ENCODE results near the gene ZMAT2. TPM values are rescaled to one million over a fixed set of nuclear protein-coding genes. Genes with fewer than 3 reads are reported as not detected.

Gene ZMAT2
- total RNA-seq, 1 donor = 34.2 TPM

DNA sequence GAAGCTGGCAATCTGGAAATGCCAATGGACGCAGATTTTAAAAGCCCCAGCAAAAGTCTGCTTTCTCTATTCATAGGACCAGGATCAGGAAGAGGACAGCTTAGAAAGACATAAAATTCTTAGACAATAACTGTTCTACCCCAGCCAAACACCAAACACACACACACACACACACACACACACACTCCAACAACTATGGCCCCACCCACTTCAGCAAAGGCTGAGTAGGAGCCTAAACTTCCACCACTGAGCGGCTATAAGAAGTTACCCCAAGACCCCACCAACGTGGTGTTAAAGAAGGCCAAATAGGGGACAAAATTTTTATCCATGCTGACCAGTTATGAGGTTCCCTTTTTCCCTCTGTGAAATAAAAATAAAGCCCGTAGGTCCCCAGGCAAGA, 32.9 kb downstream of the ZMAT2 start:
- H3K27me3 ChIP-seq (ENCODE audit: insufficient read depth, low read length) = peaks cover 31% of the 10 kb centered on the region
- no peaks in the 10 kb centered on the region for H3K9me3 ChIP-seq (ENCODE audit: low read depth, low read length)
- no peak overlapping the region for H3K4me3 ChIP-seq (ENCODE audit: low read length)
- H3K4me1 ChIP-seq (ENCODE audit: insufficient read depth, low read length) = no peaks in the 10 kb centered on the region

DNA sequence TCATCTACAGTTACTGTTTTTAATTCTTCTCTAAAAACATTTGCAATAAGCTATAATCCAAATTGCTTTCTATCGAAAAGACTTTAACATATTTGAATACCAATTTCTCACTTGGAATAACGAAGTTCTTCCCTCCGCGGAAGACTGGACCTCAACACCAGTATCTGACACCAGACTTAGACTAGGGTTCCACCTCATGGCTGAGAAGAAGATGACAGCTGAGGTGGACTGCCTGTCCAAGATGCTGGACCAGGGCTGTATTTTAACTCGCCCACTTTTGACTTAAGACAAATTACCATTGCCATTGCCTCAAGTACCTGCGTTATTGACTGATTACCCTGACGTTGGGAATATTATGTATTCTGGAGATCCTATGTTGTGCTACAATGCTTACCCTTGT, 34.1 kb downstream of the ZMAT2 start:
- H3K9me3 ChIP-seq (ENCODE audit: low read depth, low read length) = no peaks in the 10 kb centered on the region
- peaks cover 25% of the 10 kb centered on the region for H3K27me3 ChIP-seq (ENCODE audit: insufficient read depth, low read length)
- no peaks in the 10 kb centered on the region for H3K4me1 ChIP-seq (ENCODE audit: insufficient read depth, low read length)
- H3K4me3 ChIP-seq (ENCODE audit: low read length) = no peak overlapping the region

DNA sequence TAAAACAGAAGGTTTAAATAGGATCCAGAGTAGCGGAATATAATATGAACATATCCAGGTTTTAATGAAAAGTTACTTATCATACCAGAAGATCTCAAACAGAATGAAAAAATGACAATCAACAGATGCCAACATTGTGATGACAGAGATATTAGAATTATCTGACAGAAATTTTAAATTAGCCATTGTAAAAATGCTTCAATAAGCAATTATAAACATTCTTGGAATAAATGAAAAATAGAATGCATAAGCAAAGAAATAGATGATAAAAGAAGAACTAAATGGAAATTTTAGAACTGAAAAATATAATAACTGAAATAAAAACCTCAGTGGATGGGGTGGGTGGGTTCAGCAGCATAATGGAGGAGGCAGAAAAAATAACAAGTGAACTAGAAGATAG, 37.2 kb downstream of the ZMAT2 start:
- Histone ChIP-seq H3K4me3 (ENCODE audit: low read length) (no peak overlapping the region), H3K27me3 (ENCODE audit: insufficient read depth, low read length) (peaks cover 18% of the 10 kb centered on the region), H3K9me3 (ENCODE audit: low read depth, low read length) (no peaks in the 10 kb centered on the region), H3K4me1 (ENCODE audit: insufficient read depth, low read length) (no peaks in the 10 kb centered on the region)

DNA sequence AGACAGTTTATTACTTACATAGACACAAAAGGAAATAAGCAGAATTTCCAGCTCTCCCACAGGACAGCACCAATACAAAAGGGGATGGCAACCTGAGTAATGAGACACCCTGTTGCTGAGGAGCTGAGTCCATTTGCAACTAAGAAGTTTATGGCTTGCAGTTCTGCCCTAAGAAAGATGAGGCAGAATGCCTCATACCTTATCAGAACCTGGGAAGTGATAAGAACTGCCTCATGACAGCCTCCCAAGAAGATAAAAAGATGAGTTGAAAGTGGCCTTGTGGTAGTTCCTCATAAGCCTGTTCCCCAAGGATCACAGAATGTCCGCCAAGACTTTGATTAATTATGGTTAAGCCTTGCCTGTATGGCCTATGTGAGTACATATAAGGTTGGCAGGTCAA, 41.7 kb downstream of the ZMAT2 start:
- no peak overlapping the region for H3K4me3 ChIP-seq (ENCODE audit: low read length)
- H3K9me3 ChIP-seq (ENCODE audit: low read depth, low read length) = no peaks in the 10 kb centered on the region
- H3K27me3 ChIP-seq (ENCODE audit: insufficient read depth, low read length) = peaks cover 4% of the 10 kb centered on the region
- no peaks in the 10 kb centered on the region for H3K4me1 ChIP-seq (ENCODE audit: insufficient read depth, low read length)

DNA sequence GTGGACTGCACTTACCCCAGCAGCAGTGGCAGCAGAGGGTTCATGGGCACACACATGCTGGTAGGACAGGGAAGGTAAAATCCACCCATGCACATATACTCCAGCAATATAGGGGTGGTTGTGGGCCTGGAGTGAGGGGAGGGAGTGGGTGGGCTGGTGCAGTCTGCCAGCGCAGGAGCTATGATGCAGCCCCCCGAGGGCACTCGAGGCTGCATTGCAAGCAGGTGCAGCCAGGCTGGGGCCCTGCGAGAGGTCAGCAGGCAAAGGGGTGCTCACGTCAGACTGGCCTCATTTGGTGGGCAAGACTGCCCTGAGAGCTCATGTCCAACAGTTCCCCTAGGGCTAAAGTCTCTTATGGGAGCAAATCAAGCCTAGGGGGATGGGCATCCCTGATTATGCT, 53.3 kb downstream of the ZMAT2 start:
- Histone ChIP-seq H3K4me1 (ENCODE audit: insufficient read depth, low read length) (no peaks in the 10 kb centered on the region), H3K27me3 (ENCODE audit: insufficient read depth, low read length) (peaks cover 3% of the 10 kb centered on the region), H3K9me3 (ENCODE audit: low read depth, low read length) (peaks cover 29% of the 10 kb centered on the region), H3K4me3 (ENCODE audit: low read length) (no peak overlapping the region)

Other genes with a start within 250 kb of the ZMAT2 start
- 4.0 TPM for gene EIF4EBP3, start 152.8 kb upstream of the ZMAT2 start, total RNA-seq
- 21.2 TPM for gene SRA1, start 143.0 kb upstream of the ZMAT2 start, total RNA-seq
- 24.2 TPM for gene APBB3, start 135.8 kb upstream of the ZMAT2 start, total RNA-seq
- 13.1 TPM for gene SLC35A4, start 135.6 kb upstream of the ZMAT2 start, total RNA-seq
- 138 TPM for gene CD14, start 67.3 kb upstream of the ZMAT2 start, total RNA-seq
- gene TMCO6, start 61.0 kb upstream of the ZMAT2 start, total RNA-seq = 13.7 TPM
- 43.2 TPM for gene NDUFA2, start 52.8 kb upstream of the ZMAT2 start, total RNA-seq
- gene IK, start 52.6 kb upstream of the ZMAT2 start, total RNA-seq = 180 TPM
- gene WDR55, start 35.5 kb upstream of the ZMAT2 start, total RNA-seq = 11.8 TPM
- 0.31 TPM for gene DND1, start 26.9 kb upstream of the ZMAT2 start, total RNA-seq
- gene HARS1, start 9.1 kb upstream of the ZMAT2 start, total RNA-seq = 26.0 TPM
- 31.8 TPM for gene HARS2, start 9.0 kb upstream of the ZMAT2 start, total RNA-seq
- gene PCDHA1, start 85.7 kb downstream of the ZMAT2 start, total RNA-seq = not detected
- not detected for gene PCDHA2, start 94.4 kb downstream of the ZMAT2 start, total RNA-seq
- gene PCDHA3, start 100.6 kb downstream of the ZMAT2 start, total RNA-seq = not detected
- not detected for gene PCDHA4, start 106.6 kb downstream of the ZMAT2 start, total RNA-seq
- under 0.01 TPM for gene PCDHA5, start 121.2 kb downstream of the ZMAT2 start, total RNA-seq
- not detected for gene PCDHA6, start 127.5 kb downstream of the ZMAT2 start, total RNA-seq
- gene PCDHA7, start 133.8 kb downstream of the ZMAT2 start, total RNA-seq = not detected
- gene PCDHA8, start 140.7 kb downstream of the ZMAT2 start, total RNA-seq = not detected
- not detected for gene PCDHA9, start 147.9 kb downstream of the ZMAT2 start, total RNA-seq
- not detected for gene PCDHA10, start 155.4 kb downstream of the ZMAT2 start, total RNA-seq
- gene PCDHA11, start 168.5 kb downstream of the ZMAT2 start, total RNA-seq = 0.10 TPM
- gene PCDHA12, start 174.9 kb downstream of the ZMAT2 start, total RNA-seq = not detected
- not detected for gene PCDHA13, start 181.7 kb downstream of the ZMAT2 start, total RNA-seq
- gene PCDHAC1, start 225.9 kb downstream of the ZMAT2 start, total RNA-seq = not detected

Measured in mononuclear cell (primary cell).